MM.1S (cell line): ENCODE measurements around the gene GRM3.

Experiments used
- CTCF ChIP-seq: fragments of 300-600 bp; sonication (generic); IDR thresholded peaks from 2 replicates; pipeline ENCODE4 v1.5.1; 2016; ENCODE audit warnings: antibody characterized with exemption, low read length, mixed read lengths
- EZH2 ChIP-seq: fragments of 300-600 bp; sonication (generic); optimal IDR thresholded peaks from 2 replicates; pipeline ENCODE3; 2017; ENCODE audit warnings: low read depth, mild to moderate bottlenecking, antibody characterized with exemption, low read length, mixed read lengths

- TF ChIP-seq CTCF (no peak; the same call in 1 of the 2 replicates), EZH2 (no peak)
These were observed 45.4 kb upstream of the GRM3 start for GRCh38 chr7:86598311-86598710.
